ENCODE measurements around the gene EAPP.

- TF ChIP-seq, protein P1, sequence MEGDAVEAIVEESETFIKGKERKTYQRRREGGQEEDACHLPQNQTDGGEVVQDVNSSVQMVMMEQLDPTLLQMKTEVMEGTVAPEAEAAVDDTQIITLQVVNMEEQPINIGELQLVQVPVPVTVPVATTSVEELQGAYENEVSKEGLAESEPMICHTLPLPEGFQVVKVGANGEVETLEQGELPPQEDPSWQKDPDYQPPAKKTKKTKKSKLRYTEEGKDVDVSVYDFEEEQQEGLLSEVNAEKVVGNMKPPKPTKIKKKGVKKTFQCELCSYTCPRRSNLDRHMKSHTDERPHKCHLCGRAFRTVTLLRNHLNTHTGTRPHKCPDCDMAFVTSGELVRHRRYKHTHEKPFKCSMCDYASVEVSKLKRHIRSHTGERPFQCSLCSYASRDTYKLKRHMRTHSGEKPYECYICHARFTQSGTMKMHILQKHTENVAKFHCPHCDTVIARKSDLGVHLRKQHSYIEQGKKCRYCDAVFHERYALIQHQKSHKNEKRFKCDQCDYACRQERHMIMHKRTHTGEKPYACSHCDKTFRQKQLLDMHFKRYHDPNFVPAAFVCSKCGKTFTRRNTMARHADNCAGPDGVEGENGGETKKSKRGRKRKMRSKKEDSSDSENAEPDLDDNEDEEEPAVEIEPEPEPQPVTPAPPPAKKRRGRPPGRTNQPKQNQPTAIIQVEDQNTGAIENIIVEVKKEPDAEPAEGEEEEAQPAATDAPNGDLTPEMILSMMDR (conservative IDR thresholded peaks at IDR 0.05; ENCODE audit: low read depth, low read length): no peak
- TF ChIP-seq POLR2A (IDR thresholded peaks at IDR 0.05; ENCODE audit: low read depth, low read length) (no peak), USF2 (IDR thresholded peaks at IDR 0.05; ENCODE audit: low read depth, low read length) (no peak), CEBPB (IDR thresholded peaks at IDR 0.05; ENCODE audit: low read depth, low read length) (no peak), MAFK (IDR thresholded peaks at IDR 0.05; ENCODE audit: low read depth, low read length) (no peak), MAZ (IDR thresholded peaks at IDR 0.05; ENCODE audit: borderline replicate concordance, low read depth, low read length) (no peak), RCOR1 (IDR thresholded peaks at IDR 0.05; ENCODE audit: insufficient replicate concordance, low read length) (no peak), CHD1 (IDR thresholded peaks at IDR 0.05; ENCODE audit: low read depth, low read length) (no peak)
Observed at GRCh38 chr14:34568803-34569202, 29.3 kb upstream of the EAPP start.

All from IMR-90 (cell line).